GM18870 (cell line): Measurements from ENCODE around the gene DAB2IP.

Experiments used
- ATAC-seq: cut with Tn5 transposase; IDR thresholded peaks from one replicate; pipeline ENCODE4 v1.9.1; 2021; ENCODE audit warnings: moderate library complexity; ENCODE audit not compliant: unreplicated experiment

The DAB2IP gene

DNA sequence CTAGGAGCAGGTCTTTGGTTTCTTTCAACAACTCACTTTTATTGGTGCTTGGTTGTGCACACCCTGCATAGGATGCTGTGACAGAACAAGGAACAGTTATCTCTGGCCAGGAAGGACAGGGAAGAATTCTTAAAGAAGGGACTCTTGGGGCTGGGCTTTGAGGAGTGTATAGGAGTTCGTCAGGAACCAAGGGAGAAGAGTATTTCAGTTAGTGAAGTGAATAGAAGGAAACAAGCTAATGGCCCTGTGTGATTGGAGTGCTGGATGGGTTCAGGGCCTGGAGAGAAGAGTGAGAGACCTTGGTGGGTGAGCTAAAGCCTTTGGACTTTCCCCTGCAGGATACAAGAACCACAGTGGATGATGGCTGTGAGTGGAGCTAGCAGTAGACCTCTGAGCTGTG, 32.2 kb downstream of the DAB2IP start:
- ATAC-seq = no peak

DNA sequence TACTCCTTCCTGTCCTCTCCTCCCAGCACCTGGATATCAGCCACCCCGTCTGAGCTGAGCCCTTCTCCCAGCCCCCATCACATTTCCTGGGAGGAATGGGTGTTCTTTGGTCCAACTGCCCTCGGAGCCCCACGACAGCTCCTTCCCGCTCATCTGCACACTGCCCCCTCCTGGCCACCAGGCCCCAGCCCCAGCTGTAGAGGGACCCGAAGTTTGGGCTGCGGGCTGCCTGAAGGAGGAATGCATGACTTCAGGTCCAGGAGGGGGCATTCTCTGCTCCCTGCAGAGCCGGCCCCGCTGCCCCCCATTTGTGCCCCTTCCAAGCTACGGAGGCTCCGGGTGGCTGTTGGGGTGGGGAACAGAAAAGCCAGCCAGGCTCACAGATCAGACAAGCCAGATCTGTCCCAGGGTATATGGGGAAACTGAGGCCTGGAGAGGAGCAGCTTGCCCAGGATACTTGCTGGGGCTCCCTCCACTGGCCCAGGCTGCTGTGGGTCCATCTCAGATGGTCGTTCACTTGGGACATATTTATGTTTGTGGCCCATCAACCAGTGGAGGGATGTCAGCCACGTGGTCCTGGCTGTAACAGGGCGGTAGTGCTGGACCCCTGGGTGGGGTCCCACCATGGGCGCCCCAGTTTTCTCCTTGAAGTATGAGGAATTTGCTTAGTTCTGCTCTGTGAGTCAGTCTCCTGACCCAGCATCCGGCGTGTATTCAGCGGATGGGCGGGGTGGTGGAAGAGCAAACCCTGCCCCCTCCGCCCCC, 33.1 kb downstream of the DAB2IP start:
- ATAC-seq = no peak

DNA sequence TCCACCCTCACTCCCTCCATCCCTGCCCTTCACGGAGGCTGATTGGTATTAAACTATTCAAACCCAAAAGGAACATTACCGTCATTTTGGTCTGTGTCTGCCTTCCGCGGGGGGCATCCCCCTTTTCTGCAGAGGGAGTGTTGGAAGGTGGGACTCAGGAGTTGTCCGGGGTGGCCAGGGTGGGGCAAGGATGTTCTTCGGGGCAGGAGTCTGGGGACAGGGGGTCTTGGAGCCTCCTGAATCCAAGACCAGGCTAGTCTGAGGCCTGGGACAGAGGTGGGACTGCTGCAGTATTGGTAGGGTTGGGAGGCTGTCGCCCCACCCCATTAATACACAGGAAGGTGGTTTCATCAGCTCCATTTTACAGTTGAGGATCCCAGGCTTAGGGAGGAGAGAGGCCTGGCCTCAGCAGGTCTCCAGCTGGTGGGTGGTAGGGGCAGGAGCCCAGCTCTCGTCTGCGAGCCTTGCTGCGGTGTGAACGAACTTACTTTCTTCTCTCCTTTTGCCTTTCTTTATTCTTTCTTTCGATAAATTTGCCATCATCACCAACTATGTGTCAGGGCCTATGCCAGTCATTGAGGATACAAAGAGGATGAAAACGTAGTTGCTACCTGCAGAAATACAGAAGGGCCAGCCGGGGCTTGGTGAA, 33.8 kb downstream of the DAB2IP start:
- no peak for ATAC-seq

DNA sequence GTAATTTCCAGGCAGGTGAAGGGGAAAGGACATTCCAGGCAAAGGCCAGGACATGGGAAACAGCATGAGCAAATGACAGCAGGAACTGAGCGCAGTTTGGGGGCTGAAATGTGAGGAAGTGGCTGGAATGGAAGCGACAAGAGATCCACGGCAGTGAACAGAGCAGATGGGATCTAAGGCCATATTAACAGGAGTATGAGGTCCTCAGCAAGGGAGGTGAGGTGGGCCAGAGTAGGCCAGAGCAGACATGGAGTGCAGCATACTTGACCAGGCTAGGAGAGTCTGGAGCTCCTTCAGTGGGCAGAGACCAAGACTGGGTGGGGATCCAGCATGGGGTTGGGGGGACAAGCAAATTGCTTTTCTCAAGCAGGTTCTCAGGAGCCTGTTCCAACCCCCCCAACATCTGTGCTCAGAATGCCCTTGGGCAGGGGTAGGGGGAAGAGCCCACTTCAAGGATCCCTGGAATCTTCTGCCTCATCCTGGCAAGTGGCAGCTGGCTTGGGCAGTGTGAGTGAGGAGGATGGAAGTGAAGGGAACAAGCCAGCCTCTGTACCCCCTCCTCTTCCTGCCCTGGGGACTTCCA, 34.5 kb downstream of the DAB2IP start:
- ATAC-seq = no peak

DNA sequence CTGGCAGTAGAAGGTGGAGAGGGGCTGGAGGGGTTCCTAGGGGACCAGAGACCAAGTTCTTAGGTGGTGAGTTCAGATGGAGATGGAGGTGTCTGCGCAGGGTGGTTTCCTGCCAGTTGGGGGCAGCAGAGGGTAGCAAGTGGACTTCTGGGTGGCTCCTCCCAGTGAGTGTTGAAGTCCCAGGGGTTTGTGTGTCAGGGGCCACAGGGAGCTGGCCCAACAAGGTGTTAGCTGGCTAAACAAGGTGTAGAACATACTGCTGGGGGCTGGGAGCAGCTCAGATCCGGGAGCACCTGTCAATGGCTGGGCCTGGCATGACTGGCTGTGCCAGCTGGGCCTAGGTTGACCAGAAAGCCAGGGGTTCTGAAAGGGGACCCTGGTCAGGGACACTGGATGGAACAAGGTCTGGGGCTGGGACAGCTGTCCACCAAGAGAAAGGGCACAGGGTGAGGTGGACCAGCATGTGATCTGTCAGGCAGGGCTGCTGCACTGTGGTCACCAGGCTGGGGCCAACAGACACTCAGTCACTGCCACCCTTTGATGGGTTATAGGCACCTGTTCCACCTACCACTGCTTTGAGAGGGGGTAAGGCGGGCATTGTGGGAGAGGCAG, 35.6 kb downstream of the DAB2IP start:
- ATAC-seq = no peak

DNA sequence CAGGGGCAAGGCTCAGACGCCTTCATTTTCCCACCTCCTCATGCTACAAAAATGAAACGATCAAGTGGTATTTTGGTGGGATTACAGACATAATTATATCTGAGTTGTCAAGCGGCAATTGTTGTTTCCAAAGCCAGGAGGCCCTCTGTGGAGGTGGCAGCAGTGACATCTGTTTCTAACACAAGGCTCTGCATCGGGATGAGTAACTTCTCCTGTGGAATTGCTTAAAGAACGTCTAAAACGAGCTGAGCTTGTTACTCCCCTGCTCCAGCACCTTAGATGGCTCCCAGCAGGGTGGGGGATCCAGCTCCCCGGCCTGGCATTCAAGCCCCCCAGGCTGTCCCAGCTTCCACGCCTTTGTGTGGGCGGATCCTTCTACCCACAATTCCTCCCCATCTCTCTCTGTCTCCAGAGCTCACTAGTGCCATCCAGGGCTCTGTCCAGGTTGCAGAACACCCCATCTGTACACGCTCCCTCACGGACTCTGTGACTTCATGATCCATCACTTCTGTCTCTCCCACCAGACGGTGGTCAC, 36.8 kb downstream of the DAB2IP start:
- ATAC-seq = no peak

DNA sequence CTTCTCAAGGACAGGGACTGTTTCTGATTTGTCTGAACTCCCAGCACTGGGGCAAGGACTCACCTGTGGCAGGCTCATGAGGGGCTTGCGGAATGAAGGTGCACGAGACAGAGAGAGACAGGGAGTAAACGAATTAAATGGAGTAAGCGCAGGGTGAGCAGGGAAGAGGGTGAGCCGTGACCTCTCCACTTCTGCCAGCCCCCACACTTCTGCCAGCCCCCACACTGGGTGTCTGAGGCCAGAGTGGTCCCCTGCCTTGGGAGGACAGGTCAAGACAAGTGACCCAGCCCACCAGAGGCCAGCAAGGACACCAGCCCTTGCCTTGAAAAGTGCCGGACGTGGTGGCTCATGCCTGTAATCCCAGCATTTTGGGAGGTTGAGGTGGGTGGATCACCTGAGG, 37.2 kb downstream of the DAB2IP start:
- ATAC-seq = no peak

DNA sequence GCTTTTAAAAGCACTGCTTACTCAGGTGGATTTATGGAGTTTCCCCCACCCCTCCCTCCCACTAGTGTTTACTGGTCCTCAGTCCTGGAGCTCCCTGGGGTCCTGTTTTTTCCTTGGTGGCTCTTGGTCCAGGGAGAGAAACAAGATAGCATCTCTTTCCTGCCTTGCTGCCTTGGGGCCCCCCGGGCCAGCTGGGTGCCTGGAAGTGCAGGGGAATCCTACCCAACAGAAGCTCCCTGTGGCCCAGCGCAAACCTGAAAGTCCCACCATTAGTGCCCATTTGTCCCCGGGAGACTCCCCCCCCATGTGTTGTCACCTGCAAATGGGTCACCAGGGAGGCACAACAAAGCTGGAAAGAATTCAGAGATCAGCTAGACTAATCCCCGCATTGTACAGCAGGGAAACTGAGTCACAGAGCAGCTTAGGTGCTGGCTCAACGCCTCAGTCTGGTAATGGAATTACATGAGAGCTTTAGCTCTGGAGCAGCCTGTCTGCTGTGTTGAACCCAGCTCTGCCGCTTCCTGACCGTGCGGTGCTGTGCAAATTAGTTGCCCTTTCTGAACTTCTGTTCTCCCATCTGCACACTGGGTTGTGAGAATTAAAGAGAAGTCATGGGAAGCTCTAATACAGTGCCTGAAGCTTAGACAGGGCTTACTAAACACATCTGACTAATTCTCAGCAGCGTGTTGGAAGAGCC, 38.2 kb downstream of the DAB2IP start:
- ATAC-seq = no peak

DNA sequence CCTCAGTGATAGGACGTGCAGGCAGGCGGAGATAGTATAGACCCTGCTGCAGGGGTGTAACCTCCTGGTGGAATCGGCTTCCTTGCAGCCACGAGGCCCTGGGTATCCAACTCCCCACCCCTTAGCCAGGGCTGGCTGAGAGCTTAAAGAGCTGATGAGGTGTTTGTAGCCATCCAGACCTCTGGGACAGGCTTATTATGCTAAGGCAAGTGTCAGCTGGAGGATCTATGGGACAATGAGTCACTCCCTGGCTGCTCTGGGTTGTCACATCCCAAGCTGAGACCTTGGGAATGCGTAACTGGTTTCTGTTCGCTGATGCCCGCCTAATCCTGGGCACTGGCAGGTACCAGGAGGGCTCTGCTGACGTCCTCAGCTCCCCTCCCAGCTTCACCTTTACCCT, 38.9 kb downstream of the DAB2IP start:
- ATAC-seq = no peak

DNA sequence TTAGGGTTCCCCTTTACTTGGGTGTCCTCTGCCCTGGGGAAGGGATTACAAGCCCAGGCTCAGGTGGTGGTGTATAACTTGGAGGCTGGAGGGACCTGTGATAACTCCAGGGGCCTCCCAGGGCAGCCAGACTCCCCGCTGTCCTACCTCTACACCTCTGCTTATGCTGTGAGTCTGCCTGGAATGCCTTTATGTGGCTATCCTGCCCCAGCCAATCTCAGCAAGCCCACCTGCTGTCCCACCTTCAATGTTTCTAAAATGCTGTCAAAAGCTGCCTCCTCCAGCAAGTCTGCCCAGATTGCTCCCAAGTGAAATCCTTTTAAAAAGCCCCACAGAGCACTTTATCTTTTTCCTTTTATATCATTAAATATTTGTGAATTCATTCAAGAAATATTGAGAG, 39.3 kb downstream of the DAB2IP start:
- ATAC-seq = no peak

DNA sequence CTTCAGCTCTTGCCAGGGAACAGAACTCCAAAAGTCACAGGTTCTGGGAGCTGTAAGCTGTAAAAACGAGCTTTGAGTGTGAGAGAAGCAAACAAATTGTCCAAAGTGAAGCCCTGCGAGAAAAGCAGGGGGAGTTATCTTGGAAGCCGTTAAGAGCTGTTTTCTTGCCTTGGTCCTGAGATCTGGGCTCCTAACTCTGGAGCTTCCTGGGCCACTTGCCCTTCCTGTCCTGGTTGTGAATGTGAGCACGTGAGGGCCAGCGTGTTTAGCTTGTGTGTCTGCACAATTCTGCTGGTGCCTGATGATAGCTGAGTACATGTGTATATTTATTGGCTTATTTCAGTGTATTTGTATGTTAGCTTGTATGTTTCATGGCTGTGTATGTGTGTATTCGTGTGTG, 40.5 kb downstream of the DAB2IP start:
- no peak for ATAC-seq

DNA sequence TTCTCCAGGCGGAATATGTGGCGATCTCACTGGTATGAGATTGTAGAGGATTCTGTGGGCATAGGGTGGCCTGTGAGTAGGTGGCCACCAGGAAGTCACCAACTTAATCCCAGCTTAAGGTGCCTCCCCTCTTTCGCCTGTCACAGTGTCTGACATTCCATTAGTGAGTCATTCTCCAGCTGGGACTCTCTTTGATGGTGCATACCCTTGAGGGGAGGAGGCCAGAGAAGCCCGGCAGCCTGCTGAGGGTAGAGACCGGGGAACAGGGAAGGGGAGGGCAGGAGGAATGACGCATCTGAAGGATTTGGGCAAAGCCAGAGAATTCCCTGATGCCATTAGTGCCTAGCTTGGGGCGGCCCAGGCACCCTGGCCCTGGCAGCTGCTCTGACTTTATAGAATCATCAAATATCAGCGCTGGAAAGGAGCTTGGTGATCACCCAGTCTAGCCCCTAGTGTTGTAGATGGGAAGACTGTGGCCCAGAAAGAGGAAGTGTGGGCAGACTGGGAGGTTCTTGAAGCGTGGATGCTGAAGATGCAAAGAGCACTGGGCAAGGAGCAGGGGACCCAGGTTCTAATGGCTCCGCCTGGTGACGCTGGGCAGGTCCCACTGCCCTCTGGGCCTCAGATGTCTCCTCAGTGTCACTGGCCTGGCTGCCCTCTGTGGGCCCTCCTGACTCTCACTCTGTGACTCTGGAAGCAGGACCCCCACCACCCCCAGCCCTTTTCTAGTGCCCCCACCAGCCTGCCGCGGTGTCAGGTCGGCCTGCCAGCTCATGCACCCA, 41.4 kb downstream of the DAB2IP start:
- no peak for ATAC-seq

DNA sequence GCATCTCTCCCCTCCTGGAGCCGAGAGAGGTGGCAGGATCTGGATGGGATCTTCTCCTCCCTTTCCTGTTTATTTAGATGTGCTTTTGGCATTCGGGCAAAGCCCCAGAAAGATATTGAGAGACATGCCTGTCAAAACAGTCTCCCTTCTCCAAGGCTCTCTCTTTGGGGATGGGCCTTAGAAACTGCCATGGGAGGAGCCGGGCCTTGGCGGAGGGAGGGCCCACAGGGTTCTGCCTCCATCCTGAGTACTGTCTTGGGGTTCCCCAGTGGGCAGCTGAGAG, 41.9 kb downstream of the DAB2IP start:
- no peak for ATAC-seq

DNA sequence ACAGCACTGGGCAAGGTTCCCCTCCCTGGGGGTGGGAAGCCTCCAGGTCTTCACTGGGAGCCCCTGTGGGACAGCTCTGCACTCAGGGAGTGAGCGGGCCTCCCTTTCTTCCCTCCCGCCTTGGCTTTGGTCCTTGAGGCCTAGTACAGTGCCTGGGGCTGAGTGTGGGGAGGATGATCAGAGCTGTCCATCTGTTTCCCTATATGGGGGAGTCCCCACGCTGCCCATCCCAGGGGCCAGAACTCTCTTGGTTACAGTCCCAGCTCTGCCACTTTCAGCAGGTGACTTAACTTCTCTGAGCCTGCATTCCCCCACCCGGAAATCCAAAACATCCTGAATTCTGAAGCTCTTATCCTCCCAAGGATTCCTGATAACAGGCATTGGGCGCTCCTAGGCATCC, 42.6 kb downstream of the DAB2IP start:
- no peak for ATAC-seq

DNA sequence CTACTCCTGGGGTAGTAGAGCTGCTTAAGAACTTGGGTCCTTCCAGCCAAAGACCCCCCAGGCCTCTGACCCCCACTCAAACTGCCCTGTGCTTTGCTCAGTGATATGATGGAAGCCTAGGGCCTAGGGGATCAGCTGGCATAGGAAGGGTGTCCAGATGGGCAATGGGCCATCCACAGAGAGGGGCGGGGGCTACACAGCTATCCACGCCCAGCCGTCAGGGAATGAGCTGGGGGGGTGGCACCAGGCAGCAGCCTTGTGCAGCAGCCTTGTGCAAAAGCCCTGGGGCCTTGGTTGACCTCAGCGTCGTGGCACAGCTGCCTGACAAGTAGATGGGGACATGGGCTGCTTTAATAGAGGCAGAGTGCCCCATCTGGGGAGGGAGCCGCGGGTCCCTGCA, 43.2 kb downstream of the DAB2IP start:
- no peak for ATAC-seq

DNA sequence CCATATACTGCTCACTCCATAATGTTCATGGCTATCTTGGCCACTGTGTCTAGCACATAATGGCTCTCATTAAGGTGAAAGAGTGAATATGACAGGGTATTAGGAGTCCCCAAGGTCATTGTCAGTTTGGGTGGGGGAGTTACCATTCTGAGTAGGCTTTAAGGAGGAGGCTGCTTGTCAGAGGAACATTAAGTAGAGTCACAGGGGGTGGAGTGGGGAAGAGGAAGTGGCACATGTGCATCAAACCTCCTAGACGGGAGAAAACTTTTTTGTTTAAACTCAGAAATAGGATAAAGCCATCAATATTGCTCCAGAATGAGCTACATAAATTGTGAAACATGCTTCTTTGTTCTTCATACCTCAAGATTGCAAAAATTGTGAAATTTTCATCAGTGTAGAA, 45.5 kb downstream of the DAB2IP start:
- ATAC-seq = no peak

DNA sequence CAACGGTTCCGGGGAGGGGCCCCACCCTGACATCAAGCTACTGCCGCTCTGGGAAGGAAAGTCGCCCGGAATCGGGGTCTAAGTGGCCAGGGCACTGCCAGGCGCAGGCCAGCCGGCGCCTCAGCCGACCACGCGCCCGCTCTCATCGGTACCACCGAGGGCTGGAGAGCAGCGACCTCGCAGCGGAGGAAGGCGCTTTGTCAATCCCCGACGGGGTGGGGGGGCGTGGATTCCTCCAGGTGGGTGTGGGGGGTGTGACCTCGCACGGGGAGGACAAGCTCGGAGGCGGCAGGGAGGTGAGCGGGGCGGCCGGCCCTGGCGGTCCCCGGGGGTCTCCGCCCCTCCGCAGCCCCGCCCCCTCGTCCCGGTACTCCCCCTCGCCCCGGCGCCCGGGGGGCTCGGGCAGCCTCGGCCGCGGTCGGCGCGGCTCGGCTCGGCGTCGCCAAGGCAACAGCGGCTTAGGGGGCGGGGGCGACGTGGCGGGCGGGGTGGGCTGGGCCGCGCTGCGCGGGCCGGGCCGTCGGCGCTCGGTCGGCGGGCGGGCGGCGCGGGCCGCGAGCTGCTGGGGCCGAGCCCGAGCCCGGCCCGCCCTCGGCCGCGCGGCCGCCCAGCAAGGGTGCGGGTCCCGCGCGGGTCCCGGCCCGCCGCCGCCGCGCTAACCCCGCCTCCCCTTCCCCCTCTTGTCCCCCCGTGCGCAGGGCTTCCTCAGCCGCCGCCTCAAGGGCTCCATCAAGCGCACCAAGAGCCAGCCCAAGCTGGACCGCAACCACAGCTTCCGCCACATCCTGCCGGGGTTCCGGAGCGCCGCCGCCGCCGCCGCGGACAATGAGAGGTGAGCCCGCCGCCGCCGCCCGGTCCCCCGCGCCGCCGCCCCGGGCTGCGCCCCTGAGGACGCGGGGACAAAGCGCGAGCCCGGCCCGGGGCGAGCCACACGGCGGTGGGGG, 47.5 kb downstream of the DAB2IP start:
- no peak for ATAC-seq

DNA sequence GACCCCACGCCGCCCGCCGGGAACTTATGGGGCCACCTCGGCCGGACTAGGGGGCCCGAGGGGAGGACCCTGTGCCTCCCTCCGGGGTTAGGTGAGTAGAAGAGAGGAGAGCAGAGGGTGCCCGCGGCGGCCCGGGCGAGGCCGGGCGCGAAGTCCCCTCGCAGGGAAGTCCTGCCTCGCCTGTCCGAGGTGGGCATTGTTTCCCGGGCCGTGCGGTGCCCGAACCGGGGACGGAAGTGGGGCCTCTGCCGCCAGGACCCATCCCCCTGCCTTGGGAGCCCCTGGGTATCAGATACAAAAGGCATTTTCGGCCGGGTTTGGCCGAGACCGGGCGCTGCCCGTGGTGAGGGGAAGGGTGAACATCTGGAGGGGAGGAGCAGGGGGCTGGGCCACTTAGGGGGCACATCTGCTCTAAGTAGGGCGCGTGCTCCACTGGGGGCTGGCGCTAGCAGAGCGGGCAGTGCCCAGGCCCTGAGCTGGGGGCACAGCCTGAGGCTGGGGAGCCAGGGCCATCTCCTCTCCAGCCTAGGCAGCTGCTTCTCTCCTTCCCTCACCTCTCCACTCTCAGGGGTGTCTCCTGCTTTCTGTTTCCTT, 48.2 kb downstream of the DAB2IP start:
- ATAC-seq = no peak

DNA sequence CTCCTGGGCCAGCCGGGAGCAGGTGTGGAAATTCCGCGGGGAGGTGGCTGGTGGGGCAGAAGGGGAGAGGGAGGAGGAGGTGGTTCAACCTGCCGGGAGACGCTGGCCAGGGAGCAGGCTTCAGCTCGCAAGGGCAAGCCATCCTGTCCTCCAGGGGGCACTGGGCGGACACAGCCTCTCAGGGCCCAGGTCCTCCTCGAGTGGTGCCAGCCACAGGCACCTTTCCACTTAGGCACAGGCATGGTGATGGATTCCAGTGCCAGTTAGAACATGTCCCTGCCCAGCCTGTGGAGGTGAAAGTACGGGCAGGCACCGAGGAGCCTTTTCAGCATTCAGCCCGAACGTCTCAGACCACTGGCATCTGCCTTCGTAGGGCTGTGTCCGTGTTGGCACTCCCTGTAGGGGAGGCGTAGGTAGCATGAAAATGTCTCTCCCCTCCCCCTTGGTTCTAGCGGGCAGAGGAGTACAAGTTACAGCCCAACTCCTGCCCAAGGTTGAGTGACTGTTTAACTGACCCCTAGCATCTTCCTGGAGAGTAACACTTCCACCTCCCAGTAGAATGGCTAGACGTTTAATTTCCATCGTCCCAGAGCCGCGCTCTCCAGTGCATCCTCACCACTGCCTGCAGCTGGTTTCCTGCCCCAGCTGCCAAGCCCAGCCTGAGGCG, 48.9 kb downstream of the DAB2IP start:
- no peak for ATAC-seq
